GM11168 (cell line): Measurements from ENCODE around the gene TMEM14C.

ENCODE experiments used
- in situ Hi-C: fragments of 300-500 bp; cut with MboI; formaldehyde crosslinking; loops from one replicate; pipeline ENCODE4 v1.12.0; 2022; ENCODE audit warnings: low sequenced_read_pairs; ENCODE audit not compliant: unreplicated experiment

The TMEM14C gene

DNA sequence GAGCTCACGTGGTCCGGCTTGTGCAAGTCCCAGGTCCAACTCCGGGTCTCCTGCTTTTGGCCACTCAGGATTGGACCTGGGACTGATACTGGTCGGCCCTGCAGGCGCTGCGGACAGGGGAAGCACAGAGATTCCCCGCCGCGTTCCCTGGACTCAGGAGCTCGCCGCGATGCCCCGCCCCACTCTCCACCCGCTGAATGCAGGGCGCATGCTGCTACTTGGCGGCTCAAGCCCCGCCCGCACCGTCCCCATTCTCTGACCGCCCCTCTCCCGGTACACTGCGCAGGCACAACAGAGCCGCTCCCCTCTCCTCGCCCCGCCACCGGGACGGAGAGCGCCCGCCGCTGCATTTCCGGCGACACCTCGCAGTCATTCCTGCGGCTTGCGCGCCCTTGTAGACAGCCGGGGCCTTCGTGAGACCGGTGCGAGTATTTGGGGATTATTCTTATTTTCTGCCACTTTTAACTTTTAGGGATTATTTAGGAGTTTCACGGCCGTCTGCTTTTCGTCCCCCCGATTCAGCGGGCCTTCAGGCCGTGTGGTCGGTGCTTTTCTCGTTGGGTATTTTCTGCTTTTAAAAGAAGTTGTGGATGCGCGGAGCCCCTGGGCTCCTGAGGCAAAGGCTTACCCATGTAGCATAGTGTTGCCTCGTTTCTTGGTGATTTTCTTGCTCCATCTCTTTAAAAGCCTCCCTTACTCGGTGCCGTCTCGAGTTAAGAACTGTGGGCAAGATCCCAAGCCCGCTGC is at the start of gene TMEM14C:
Gene TMEM14C, plus strand, starts transcription at position 251 of the 747 bp plus-strand sequence. CDS start 1,544 bp downstream, outside the sequence.
- in situ Hi-C loops = no loop called here

DNA sequence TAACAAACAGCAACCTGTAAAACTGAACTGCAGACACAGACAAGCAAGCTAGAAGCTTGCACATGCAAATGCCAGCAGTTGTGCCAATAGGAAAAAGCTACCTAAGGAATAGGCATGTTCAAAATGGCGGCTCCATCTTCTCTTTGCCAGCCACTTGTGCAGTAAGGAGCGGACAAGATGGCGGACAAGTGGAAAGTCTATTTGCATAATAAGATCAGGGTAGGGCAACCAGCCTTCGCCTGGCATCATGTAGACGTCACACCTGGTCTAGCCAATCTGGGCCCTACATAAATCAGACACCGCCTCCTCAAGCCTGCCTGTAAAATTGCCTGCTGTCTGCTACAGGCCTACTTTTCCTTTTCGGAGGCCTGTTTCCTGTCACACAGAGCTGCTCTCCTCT is 46.5 kb upstream of the TMEM14C start:
- in situ Hi-C loops = no loop called here

DNA sequence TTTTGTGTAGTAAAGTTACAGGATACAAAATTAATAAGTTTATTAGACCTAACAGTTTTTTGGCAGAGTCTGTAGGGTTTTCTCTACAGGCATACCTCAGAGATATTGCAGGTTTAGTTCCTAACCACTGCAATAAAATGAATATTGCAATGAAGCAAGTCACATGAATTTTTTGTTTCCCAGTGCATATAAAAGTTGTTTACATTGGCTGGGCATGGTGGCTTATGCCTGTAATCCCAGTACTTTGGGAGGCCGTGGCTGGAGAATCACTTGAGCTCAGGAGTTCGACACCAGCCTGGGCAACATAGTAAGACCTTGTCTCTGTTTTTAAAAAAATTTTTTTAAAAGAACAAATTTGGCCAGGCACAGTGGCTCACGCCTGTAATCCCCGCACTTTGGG is 44.4 kb upstream of the TMEM14C start:
- in situ Hi-C loops = no loop called here

DNA sequence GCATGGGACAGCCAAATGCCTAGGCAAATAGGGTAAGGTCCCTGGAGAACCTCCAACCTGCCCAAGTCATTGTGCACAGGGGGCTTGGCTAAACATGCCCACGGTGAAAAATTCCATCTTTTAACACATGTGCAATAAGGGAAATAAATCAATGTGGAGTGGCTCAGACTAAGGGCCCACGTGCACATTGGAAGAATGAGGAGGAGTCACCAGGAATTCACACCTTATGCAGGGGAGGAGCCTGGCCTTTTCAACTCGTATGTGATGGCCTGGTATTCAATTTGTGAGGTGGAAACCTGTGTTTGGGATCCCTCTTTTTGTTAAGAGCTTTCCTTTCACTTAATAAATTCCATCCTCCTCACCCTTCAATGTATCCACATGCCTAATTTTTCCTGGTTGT is 41.1 kb upstream of the TMEM14C start:
- in situ Hi-C loops = no loop called here

DNA sequence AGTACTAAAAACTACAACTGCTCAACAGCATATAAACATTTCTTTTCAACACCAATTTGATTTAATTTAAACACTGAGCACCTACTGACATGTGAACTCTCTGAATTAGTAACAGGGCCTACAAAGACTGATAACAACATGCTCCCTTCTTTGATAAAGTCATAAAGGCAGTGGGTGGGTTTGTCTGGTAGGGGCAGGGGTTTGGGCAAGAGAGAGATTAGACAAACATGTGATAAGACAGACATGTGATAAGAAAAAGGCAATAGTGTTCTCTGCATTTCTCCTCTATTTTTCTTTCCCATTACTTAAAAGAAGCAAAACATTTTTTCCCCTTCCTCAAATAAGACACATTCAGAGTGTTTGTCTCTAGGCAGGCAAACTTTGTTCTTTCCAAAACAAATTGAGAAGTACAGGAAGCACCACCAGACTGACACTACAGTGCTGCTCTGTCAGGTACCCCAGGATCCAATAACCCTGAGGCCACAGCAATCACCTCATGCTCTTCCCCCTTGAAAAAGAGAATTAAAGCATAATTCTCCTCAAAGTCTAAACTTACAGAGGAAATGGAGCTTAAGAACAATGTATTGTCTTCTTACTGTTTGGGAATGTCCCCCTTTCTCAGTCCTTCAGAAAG is 40.4 kb upstream of the TMEM14C start:
- in situ Hi-C loops = no loop called here

DNA sequence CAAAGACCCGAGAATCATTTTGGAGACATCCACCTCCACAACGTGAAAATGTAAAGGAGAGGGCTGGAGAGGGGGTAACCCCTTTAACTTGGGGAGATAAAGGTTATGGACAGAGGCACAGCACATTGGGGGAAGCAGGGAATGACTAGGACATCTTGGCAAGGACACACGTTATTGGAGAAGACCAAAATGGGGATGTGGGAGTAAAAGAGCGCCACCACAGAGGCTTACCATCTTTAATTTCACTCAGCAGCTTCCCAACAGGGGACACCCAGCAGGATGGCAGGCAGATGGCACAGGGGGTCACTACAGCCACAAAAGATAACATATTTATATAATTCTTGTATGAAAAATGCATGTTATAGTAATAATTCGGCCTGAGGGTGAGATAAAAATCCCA is 38.3 kb upstream of the TMEM14C start:
- in situ Hi-C loops = no loop called here

DNA sequence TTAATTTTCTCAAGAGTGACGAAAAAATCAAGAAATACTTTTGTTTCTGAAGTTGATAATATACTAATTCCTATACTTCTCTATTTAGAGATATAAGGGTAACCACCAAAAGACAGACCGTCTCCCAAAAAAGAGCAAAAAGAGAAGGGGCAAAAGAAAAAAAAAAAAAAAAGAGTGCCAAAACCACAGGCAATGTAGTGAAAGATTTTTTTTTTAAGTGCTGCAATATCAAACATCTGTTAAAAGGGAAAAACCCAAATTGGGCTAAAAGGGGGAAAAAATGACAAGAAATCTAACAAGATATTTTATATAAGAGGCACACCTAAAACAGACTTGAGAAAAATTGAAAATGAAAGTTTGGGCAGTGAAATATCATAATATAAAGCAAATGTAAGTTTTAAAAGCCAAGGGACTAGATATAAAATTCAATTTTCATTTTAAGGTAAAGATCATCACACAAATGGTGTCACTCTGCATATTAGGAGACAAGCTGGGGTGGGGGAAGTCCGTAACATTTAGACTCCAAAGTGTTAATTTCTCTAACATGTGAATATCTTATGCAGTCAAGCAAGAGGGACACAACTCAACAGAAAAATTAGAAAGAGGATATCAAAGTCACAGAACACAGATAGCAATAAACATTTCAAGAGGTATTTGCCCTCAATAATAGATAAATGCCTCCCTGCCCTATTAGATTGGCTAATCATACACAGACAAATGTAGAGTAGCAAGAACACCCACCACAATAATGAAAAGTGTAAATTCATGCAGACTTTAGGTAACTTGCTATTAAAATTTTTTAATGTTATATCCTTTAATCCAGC is 37.6 kb upstream of the TMEM14C start:
- in situ Hi-C loops = no loop called here

DNA sequence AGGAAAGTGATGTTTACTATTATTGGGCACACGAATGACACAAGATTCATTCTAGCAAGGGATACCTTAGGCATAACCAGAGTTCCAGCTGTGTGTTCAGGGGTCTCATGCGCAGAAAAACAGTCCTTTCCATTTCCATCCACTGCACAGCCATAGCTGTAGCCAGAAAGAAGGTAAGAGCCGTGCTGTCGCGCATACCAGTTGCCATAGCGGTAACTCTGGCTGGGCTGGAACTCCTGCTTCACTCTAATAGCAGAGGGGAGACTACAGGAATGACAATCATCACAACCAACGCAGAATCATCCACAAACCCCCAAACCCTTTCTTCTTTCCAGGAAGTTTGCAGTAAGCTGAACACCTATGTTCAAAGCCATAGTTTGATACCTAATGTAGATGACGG is 36.0 kb upstream of the TMEM14C start:
- in situ Hi-C loops = no loop called here

DNA sequence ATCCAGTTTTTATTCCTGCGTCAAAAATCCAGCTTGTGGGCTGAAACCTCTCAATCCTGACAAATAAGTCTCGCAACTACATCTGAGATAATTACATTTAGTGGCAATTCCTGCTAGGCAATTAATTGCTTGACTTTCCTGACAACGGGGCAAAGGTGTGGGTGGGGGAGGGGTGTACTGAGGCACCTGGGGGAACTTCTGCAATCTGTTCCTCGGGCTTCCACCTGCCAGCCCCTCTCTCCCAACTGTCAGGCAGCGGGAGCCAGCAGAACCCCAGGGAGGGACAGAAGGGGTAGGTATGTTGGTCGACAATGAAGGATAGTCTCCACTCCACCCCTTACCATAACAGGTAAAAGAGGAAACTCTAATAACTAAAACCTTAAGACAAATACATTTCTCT is 35.3 kb upstream of the TMEM14C start:
- in situ Hi-C loops = no loop called here

DNA sequence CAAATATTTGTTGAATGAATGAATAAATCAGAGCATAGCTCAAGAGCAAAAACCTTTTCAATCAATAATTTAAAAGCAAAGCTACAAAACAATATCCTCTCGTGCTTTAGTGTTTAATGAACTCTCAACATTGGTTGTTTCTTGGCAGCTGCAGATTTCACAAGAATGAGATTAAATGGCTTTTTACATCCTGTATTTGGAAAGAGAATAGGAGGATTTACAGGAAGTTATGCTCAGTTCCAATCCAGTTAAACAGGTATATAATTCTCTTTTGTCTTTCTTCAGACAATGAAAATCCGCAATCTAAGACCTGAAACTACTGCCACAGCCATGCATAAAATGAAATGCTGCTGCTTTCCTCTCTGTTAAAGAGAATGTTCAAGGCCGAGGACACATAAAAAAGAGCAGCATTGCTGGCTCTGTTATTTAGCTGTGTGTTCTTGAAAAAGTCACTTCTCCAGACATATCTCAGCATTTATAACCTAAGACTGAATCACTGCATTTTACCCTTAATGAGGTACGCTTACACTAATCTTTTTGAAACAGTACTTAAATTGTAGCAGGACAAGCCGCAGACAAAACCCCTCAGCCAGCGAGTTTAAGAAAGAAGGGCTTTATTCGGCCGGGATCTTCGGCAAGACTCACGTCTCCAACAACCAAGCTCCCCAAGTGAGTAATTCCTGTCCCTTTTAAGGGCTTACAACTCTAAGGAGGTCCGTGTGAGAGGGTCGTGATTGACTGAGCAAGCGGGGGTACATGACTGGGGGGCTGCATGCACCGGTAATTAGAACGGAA is 32.0 kb upstream of the TMEM14C start:
- in situ Hi-C loops = no loop called here

DNA sequence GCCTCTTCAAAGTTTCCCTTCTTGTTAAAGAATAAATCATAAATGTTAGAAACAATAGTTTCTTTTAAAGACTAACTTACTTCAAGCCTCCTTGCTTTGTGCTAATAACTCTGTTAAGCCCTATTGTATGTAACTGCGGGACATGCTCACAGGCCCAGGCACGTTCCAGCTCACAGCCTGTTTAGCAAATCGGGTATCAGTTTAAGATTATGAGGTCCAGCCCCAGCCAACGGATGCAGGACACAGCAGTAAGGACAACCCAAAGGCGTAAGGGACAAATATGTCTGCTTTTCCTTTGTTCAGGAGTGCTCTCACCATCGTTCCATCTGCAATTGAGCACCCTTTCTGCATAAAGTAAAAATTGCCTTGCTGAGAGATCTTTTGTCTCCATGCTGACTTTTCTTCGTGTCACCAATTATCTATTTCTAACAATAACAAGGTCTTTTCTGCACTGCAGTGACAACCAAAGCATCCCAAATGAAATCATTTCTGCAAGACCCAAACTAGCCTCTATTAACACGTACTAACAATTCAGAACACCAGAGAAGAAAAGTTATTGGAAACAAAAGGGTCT is 29.8 kb upstream of the TMEM14C start:
- in situ Hi-C loops = no loop called here

DNA sequence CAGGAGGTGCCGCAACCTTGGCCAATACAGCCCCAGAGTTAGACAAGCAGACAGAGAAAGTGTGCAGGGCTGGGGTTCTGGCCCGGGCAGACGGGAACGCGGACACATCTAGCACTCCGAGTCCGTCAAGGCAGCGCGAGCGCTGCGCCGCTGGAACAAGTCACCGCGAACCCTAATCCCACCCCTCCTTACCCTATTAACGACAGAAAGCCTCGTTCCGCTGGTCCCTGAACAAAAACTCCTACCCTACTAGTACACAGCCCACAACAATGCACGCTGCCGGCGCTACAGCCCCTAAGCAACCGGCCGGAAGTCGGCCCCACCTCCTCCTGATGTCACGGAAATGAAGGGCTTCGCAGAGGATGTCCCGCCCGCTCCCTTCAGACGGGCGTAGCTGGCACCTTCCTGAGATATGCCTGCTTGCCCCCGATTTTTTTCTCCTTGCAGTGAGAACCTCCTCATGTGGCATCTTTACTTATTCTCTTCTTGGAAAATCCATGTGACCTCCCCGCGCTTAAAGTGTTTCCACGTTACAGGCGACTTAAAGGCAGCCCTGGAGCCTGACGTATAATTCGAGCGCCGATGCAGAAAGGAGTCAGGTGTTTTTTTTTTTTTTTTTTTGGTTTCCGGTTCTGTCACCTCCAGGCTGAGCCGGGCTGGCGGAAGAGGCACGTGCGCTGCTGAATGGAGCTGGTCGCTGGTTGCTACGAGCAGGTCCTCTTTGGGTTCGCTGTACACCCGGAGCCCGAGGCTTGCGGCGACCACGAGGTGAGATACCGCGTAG is 28.4 kb upstream of the TMEM14C start, which contains the start of the genes C6orf52 and PAK1IP1:
Gene C6orf52, minus strand, starts transcription at position 315 of the 784 bp plus-strand sequence. CDS start 7,066 bp downstream, outside the sequence.
Gene PAK1IP1, plus strand, starts transcription at position 671 of the 784 bp plus-strand sequence. Its CDS starts 14 bp downstream, at position 685.
- in situ Hi-C loops = no loop called here

DNA sequence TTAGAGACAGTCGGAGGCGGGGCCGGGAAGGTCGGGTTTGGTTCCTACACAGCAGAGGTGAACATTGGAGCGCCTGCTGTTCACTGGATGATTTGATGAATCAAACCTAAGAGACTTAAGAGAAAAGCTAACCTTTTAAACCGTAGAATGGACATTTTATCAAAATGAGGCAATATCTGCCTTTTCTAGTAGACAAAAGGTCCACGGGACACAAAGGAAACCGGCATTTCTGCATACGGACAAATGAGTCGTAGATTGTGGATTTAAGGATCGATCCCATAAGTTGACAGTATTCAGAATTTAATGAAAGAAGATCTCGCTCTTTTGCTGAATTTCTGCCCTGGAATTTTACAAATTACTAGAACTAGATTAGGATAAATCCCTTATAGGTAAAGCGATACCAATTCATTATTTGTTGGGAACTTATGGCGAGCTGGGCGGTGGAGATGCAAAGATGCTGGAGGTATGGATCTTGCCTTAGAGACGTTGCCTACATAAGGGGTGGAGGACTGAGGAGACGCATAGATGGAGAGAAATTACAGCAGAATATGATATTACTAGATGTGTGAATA is 27.7 kb upstream of the TMEM14C start:
- in situ Hi-C loops = no loop called here

DNA sequence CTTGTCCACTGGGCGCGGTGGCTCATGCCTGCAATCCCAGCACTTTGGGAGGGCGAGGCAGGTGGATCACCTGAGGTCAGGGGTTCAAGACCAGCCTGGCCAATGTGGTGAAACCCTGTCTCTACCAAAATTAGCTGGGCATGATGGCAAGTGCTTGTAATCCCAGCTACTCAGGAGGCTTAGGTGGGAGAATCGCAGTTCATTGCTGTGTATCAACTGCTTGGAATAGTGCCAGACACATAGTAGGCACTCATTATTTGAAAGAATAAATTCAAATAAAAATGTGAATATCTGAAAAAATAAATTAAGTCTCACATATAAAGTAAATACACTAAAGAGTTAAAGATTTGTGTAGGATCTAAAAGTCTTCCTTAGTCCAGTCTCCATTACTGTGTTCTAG is 26.2 kb upstream of the TMEM14C start:
- in situ Hi-C loops = no loop called here

DNA sequence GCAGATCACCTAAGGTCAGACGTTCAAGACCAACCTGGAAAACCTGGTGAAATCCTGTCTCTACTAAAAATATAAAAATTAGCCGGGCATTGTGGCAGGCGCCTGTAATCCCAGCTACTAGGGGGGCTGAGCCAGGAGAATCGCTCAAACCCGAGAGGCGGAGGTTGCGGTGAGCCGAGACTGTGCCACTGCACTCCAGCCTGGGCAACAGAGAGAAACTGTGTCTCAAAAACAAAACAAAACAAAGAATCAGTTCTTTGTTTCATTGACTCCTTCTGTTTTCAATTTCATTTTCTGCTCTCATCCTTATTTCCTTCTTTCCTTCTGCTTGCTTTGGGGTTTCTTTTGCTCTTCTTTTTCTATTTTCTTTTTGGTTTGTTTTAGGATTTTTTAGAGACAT is 8.9 kb upstream of the TMEM14C start:
- in situ Hi-C loops = no loop called here

DNA sequence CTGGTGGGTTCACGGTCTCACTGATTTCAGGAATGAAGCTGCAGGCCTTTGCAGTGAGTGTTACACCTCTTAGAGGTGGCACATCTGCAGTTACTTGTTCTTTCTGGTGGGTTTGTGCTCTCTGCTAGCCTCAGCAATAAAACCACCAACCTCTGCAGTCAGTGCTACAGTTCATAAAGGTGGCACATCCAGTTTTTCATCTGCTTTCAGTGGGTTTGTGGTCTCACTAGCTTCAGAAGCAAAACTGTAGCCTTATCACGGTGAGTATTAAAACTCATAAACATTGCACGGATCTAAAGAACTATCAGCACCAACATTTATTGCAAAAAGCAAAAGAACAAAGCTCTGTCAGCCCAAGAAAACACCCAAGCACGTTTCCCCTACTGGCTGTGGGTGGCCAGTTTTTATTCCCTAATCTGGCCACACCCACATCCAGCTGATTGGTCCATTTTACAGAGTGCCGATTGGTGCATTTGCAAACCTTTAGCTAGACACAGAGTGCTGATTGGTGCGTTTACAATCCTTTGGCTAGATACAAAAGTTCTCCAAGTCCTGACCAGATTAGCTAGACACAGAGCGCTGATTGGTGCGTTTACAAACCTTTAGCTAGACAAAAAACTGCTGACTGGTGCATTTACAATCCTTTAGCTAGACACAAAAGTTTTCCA is 3.4 kb upstream of the TMEM14C start:
- in situ Hi-C loops = no loop called here

DNA sequence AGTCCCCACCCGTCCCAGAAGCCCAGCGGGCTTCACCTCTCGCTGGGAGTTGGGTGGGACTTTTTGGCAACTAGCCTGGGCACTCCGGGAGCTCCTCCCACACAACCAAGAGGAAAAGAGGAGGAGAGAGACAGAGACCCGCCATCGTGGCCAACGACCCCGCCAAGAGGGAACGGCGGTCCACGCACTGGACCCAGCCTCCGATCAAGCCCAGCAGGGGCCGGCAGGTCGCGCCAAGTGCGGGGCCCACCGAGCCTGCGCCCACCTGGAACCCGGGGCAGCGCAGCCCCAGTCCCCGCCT is 3.0 kb upstream of the TMEM14C start:
- in situ Hi-C loops = no loop called here

DNA sequence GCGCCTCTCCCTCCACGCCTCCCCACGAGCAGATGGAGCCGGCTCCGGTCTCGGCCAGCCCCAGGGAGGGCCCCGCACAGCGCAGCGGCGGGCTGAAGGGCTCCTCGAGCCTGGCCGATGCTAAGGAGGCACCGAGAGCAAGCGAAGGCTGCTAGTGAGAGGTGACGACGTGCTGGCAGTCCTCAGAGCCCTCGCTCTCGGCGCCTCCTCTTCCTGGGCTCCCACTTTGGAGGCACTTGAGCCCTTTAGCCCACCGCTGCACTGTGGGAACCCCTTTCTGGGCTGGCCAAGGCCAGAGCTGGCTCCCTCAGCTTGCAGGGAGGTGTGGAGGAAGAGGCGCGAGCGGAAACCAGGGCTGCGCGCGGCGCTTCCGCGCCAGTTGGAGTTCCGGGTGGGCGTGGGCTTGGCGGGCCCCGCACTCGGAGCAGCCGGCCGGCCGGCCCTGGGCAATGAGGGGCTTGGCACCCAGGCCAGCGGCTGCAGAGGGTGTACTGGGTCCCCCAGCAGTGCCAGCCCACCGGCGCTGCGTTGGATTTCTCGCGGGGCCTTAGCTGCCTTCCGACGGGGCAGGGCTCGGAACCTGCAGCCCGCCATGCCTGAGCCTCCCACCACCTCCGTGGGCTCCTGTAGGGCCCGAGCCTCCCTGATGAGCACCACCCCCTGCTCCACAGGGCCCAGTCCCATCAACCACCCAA is 2.5 kb upstream of the TMEM14C start:
- in situ Hi-C loops = no loop called here
